NB4 (cell line): ENCODE results near the gene CABP4.
"Not testable (repeated sequence)": the region's sequence is repeated elsewhere in the genome, so short reads cannot be mapped to it uniquely, and the experiment has no call there.

Source experiments
- DNase-seq: peaks from one replicate; pipeline ENCODE4 v3.0.0; 2010; ENCODE audit warnings: low read depth
- H3K4me3 ChIP-seq: one replicate; pipeline ENCODE4 v1.5.1; 2011; ENCODE audit warnings: mild to moderate bottlenecking, low read depth, low read length, moderate library complexity
- MYC ChIP-seq: IDR thresholded peaks from 2 replicates; pipeline ENCODE4 v1.6.1; 2011; ENCODE audit warnings: low read depth, low read length
- POLR2A ChIP-seq: IDR thresholded peaks from 2 replicates; pipeline ENCODE4 v1.6.1; 2011; ENCODE audit warnings: mild to moderate bottlenecking; ENCODE audit not compliant: insufficient read length; ENCODE audit errors: extremely low read depth
- TF ChIP-seq, protein P1 (sequence below): IDR thresholded peaks from one replicate; pipeline ENCODE4 v1.5.1; 2012; ENCODE audit warnings: low read depth, low read length
- TF ChIP-seq, protein P2 (sequence below): IDR thresholded peaks from 2 replicates; pipeline ENCODE4 v1.6.1; 2011; ENCODE audit warnings: low read depth, low read length

CABP4 gene

DNA sequence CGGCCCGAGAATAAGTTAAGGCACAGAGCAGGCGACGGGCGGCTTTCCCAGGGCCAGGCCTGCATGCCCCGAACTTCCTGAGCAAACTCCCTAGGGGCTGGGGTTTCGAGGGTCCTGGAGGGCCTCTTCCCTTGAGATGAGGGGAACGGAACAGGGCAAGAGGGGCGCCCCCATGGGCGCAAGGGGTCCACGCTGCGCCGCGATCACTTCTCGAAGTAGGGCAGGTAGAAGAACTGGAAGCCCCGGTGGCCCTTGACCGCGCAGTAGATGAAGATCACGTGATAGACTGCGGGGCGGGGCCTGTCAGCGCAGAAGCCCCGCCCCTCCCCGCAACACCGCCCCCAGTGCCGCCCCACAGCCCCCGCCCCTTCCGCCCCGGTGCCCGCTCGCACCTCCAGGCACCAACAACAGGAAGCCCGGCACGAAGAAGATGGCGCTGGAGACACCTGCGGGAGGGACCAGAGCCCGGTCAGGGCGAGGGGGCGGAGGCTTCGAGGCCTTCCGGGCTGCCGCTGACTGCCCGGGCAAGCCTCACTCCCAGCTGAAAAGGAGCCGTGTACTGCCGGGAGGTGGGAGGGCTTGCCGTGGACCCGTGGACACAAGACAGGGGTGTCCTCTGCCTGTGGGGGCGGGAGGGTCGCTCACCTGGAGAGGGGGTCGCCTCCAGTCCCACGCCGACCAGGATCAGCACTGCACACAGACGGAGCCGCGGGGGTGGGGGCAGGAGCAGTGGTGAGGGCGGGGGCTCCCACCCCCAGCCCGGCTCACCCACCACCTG, 9.4 kb downstream of the CABP4 start:
- DNase-seq, result peak; percentile 93
- H3K4me3 ChIP-seq, result peak overlapping the region; percentile 83
- TF ChIP-seq, protein P1, sequence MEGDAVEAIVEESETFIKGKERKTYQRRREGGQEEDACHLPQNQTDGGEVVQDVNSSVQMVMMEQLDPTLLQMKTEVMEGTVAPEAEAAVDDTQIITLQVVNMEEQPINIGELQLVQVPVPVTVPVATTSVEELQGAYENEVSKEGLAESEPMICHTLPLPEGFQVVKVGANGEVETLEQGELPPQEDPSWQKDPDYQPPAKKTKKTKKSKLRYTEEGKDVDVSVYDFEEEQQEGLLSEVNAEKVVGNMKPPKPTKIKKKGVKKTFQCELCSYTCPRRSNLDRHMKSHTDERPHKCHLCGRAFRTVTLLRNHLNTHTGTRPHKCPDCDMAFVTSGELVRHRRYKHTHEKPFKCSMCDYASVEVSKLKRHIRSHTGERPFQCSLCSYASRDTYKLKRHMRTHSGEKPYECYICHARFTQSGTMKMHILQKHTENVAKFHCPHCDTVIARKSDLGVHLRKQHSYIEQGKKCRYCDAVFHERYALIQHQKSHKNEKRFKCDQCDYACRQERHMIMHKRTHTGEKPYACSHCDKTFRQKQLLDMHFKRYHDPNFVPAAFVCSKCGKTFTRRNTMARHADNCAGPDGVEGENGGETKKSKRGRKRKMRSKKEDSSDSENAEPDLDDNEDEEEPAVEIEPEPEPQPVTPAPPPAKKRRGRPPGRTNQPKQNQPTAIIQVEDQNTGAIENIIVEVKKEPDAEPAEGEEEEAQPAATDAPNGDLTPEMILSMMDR, result no peak
- TF ChIP-seq MYC (peak; percentile 47; the same call in 1 of the 2 replicates), POLR2A (peak; percentile 85)
- TF ChIP-seq, protein P2, sequence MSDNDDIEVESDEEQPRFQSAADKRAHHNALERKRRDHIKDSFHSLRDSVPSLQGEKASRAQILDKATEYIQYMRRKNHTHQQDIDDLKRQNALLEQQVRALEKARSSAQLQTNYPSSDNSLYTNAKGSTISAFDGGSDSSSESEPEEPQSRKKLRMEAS, result peak; percentile 70

DNA sequence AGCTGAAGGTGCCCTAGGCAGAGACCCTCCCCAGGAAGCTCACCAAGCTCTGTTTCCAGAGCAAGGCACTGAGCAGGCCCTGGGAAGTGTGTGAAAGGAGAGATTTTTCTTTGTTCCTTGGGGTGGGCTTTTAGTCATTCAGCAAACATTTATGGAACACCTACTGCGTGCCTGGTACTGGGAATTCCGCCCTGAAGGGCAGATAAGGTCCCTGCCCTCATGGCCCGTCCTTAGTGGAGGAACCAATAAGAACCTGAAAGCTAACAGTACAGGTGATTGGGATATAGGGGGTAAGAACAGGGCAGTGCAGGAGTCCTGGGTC, 10.0 kb downstream of the CABP4 start:
- peak overlapping the region; percentile 83 for H3K4me3 ChIP-seq
- DNase-seq, result no peak
- TF ChIP-seq, protein P2, result no peak
- TF ChIP-seq POLR2A, result no peak
- TF ChIP-seq, protein P1, result no peak
- no peak for TF ChIP-seq MYC

DNA sequence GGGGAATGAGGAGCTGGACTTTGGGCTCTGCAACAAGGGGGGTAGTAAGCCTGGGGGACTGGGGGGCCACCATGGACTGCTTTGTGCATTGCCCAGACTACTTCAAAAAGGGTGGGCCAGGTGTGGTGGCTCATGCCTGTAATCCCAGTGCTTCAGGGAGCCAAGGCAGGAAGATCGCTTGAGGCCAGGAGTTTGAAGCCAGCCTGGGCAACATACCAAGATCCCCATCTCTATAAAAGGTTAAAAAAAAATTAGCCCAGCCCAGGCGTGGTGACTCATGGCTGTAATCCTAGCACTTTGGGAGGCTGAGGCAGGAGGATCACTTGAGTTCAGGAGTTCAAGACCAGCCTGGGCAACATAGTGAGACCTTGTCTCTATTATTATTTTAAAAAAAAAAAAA, 10.4 kb downstream of the CABP4 start:
- DNase-seq, result not testable (repeated sequence)
- peak overlapping the region; percentile 83 for H3K4me3 ChIP-seq

DNA sequence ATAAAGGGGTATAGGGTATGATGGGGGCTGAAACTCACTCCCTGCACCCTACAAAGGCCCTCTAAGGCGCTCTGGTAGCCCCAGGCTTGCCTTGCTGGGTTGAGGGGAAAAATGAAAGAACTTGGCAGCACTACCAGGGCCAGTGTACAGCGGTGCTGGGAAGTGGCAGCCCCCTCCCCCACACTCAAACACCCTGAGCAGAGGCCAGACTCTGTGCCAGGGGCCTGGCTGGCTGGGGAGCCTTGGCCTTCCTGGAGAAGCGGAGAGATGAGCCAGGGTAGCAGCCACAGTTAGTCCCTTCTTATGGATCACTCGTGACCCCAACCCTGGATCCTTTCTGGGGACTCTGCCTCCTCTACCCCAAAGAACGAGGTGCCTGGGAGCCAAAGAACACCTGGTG, 11.2 kb downstream of the CABP4 start:
- no peak for DNase-seq
- TF ChIP-seq, protein P2, result no peak
- TF ChIP-seq, protein P1, result no peak
- H3K4me3 ChIP-seq, result no peak overlapping the region

DNA sequence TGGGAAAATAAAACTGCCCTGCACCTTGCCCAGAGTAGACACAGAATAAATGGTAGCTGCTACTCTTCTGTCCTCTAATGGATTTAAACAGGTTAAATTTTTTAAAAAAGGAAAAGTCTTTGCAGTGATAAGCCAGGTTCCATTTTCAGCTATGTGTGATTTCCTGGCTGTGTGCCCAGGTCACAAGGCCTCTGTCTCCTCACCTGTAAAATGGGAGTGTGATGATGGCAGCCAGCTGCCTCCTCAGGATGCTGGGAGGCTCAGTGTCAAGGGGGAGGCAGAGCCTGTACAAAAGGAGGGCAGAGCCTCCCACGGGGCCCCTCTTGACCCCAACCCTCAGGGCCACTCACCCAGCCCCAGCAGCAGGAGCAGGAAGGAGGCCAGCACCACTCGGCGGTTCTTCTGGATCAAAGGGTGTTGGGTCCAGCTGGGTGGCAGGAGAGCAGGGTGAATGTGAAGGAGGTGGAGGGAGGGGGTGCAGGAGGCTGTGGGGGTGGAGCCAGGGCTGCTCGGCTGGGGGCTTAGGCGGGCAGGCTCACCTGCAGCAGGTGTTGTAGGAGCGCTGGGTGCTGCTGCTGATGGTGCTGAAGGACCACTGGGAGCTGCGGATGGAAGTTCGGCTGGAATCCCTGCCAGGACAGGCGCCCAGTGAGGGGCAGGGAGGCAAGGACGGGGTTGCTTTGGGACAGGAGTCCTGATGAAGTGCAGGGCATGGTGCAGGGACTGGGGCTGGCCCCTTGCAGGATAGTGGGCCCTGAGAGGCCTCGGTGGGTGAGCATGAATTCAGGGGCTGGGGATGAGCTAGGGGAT, 12.0 kb downstream of the CABP4 start:
- DNase-seq, result no peak
- TF ChIP-seq POLR2A, result no peak
- TF ChIP-seq, protein P2, result no peak
- TF ChIP-seq, protein P1, result no peak
- TF ChIP-seq MYC, result no peak
- no peak overlapping the region for H3K4me3 ChIP-seq

DNA sequence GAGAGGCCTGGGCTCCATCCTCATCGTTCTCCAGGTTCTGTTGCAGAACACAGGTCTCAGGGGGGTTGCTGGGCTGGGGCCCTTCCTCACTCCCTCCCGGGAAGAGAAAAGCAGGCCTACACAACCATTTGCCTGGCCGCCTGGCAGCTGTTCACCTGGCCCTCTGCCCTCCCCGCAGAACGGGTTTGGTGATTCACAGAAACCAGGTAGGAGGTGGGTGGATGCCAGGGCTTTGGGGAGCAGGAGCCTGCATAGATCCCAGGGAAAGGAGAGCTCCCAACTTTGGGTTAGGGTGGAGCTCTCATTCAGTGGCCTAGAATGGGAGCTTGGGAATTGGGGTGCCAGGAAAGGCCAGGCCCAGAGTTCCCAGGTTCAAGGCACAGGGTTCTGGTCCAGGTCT, 12.9 kb downstream of the CABP4 start:
- no peak for DNase-seq

More for the DNA sequence above, 12.9 kb downstream of the CABP4 start:
- TF ChIP-seq POLR2A (no peak), MYC (no peak)
- TF ChIP-seq, protein P2, result no peak
- TF ChIP-seq, protein P1, result no peak
- peak overlapping the region; percentile 50 for H3K4me3 ChIP-seq
